NB4 (cell line): Measurements from ENCODE around the gene ARF3.

Source experiments
- POLR2A ChIP-seq: IDR thresholded peaks from 2 replicates; pipeline ENCODE4 v1.6.1; 2011; ENCODE audit warnings: mild to moderate bottlenecking; ENCODE audit not compliant: insufficient read length; ENCODE audit errors: extremely low read depth
- TF ChIP-seq, protein P1 (sequence below): IDR thresholded peaks from one replicate; pipeline ENCODE4 v1.5.1; 2012; ENCODE audit warnings: low read depth, low read length
- TF ChIP-seq, protein P2 (sequence below): IDR thresholded peaks from 2 replicates; pipeline ENCODE4 v1.6.1; 2011; ENCODE audit warnings: low read depth, low read length

DNA sequence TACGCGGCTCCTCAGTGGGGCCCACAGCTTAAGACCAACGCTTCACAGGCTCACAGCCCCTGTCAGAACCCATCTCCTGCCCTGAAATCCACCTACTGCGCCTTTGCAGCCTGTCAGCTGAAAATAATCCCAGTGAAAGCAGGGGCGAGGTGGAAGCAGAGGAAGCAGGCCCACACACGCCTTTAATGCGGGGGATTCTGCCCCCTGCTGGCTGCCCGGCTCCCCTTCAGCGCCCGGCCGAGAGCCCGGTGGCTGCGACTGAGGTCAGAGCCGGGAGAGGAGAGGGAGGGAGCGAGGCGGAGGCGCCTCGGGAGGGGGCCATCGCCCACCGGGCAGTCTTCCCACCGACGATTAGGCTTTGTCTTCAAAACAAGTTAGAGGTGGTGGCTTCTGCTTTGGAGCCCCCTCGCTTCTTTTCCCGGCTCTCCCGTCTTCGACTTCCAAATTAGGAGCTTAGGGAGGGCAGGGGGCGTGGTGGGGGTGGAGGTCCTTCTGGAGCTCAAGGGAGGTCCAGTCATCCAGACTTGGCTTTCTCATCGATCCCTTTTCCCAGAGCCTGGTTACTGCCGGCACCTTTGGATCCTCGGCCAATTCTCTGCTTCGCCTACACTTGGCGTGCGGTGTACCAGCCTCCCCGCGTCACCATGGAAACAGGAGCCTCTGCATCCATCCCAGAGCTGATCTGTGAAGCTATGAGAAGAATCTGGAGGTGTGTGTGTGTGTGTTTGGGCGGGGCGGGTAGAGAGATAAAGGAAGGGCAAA, 66.4 kb downstream of the ARF3 start:
- TF ChIP-seq, protein P1, sequence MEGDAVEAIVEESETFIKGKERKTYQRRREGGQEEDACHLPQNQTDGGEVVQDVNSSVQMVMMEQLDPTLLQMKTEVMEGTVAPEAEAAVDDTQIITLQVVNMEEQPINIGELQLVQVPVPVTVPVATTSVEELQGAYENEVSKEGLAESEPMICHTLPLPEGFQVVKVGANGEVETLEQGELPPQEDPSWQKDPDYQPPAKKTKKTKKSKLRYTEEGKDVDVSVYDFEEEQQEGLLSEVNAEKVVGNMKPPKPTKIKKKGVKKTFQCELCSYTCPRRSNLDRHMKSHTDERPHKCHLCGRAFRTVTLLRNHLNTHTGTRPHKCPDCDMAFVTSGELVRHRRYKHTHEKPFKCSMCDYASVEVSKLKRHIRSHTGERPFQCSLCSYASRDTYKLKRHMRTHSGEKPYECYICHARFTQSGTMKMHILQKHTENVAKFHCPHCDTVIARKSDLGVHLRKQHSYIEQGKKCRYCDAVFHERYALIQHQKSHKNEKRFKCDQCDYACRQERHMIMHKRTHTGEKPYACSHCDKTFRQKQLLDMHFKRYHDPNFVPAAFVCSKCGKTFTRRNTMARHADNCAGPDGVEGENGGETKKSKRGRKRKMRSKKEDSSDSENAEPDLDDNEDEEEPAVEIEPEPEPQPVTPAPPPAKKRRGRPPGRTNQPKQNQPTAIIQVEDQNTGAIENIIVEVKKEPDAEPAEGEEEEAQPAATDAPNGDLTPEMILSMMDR: peak; percentile 90
- TF ChIP-seq POLR2A: no peak
- TF ChIP-seq, protein P2, sequence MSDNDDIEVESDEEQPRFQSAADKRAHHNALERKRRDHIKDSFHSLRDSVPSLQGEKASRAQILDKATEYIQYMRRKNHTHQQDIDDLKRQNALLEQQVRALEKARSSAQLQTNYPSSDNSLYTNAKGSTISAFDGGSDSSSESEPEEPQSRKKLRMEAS: peak; percentile 16; the same call in 1 of the 2 replicates
